MM.1S (cell line): ENCODE results near the gene PLA2G4B.

Experiments used
- CTCF ChIP-seq: fragments of 300-600 bp; sonication (generic); IDR thresholded peaks from 2 replicates; pipeline ENCODE4 v1.5.1; 2016; ENCODE audit warnings: antibody characterized with exemption, low read length, mixed read lengths
- EZH2 ChIP-seq: fragments of 300-600 bp; sonication (generic); optimal IDR thresholded peaks from 2 replicates; pipeline ENCODE3; 2017; ENCODE audit warnings: low read depth, mild to moderate bottlenecking, antibody characterized with exemption, low read length, mixed read lengths

- TF ChIP-seq EZH2 (no peak), CTCF (no peak)
Observed at GRCh38 chr15:41858756-41859155, 20.1 kb downstream of the PLA2G4B start.
